Erythroblast (primary cell): ENCODE results near the gene FBXO36.

Source experiments
- GATA1 ChIP-seq: IDR thresholded peaks from 2 replicates; pipeline ENCODE4 v1.6.1; 2011; ENCODE audit warnings: low read depth, mild to moderate bottlenecking, control low read depth, low read length, moderate library complexity
- POLR2A ChIP-seq: IDR thresholded peaks from 2 replicates; pipeline ENCODE4 v1.6.1; 2011; ENCODE audit warnings: mild to moderate bottlenecking, low read length

DNA sequence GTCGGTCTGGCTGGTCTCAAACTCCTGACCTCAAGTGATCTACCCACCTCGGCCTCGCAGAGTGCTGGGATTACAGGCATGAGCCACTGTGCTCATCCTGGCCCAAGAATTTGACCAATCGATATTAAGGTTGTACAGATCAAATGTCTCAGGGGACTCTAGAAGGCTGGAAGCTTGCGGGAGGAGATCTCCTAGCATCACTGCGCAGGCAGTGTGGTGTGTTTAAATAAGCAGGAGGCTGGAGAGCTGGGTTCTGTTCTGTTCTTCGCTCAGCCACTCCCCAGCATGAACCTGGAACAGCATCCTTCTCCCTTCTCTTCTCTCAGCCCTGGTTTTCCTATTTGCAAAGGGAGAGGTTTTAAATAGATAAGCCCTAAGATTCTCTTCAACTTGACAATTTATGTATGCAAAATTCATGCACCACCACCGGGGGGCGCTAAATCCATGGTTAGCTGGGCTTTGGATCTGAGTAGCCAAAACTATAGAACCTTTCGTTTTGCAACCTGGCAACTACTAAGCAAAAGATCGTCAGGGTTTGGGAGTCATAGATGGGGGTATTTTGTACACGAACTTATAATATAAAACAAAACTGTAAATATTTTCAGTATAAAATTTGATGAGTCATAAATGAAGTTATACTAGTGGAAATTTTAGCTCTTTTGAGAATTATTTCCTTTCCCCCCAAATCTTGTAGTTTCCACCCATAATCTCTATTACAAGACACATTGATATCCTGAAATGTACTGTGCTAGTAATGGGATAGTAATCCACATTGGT lies 85.8 kb downstream of the FBXO36 start:
- TF ChIP-seq POLR2A (no peak), GATA1 (no peak)
